SH-SY5Y (cell line): Measurements from ENCODE around the gene RTP1.

ENCODE experiments used
- GATA2 ChIP-seq: IDR thresholded peaks from 2 replicates; pipeline ENCODE4 v1.6.1; 2011; ENCODE audit warnings: mild to moderate bottlenecking, low read depth, low read length
- GATA3 ChIP-seq: IDR thresholded peaks from 2 replicates; pipeline ENCODE4 v1.6.1; 2011; ENCODE audit warnings: low read depth, mild to moderate bottlenecking, low read length, moderate library complexity

DNA sequence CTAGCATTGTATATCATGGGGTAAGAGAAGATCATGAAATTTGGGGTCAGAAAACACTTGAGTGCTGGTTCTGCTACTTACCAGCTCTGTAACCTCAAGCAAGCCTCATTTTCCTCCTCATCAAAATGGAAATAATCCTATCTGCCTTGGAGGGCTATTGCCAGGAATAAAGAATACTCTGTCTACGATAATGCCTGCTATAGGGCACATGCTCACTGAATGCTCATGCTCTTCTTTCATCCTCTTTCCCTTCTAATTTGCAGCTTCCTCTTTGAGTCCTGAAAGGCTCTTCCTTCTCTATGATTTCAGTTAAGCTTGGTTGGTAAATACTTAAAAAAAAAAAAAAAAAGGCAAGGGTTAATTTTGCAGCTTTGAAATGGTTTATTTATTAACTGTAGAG, 12.8 kb downstream of the RTP1 start:
- TF ChIP-seq GATA2: no peak
- no peak for TF ChIP-seq GATA3
